SW 1271 (cell line): ENCODE data around the gene RPS15.
"Not testable (repeated sequence)": the region's sequence is repeated elsewhere in the genome, so short reads cannot be mapped to it uniquely, and the experiment has no call there.

Source experiments
- DNase-seq, 2 experiments: peaks; one replicate each; lab custom pipeline; 2025; lab: John Stamatoyannopoulos, UW

The RPS15 gene

DNA sequence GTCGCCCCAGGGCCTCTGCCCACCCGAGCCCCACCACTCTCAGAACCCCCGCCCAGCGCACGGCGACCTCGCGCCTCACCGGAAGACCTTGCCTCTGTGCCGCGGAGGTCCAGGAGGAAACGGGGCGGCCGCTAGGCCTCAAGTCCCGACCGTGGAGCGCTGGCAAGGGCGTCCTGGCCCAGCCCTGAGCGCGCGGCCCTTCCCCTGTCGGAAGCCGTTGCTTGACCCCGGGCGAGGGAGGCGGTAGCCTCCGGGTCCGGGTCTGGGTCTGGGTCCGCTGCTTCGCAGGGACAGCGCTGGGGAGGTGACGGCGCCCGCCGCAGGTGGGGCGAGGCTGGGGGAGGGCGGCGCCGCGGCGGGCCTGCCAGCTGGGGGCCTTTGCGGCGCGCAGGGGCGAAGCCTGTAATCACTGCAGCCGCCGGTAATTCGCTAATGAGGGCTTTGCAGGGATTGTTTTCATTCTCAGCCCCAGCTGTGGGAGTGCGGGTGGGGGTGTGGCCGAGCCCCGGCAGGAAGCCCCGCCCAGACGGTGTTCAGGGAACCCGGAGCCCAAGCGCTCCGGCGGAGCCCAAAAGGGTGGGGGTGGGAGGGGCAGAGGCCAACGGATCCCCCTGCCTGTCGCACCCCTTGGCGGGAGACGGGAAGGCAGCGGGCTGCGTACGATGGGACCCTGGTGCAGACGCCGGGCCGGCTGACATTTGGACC is 32.3 kb downstream of the RPS15 start:
- no peak for DNase-seq

- DNase-seq, result no peak
These were observed 32.9 kb downstream of the RPS15 start for GRCh38 chr19:1471010-1471514.

DNA sequence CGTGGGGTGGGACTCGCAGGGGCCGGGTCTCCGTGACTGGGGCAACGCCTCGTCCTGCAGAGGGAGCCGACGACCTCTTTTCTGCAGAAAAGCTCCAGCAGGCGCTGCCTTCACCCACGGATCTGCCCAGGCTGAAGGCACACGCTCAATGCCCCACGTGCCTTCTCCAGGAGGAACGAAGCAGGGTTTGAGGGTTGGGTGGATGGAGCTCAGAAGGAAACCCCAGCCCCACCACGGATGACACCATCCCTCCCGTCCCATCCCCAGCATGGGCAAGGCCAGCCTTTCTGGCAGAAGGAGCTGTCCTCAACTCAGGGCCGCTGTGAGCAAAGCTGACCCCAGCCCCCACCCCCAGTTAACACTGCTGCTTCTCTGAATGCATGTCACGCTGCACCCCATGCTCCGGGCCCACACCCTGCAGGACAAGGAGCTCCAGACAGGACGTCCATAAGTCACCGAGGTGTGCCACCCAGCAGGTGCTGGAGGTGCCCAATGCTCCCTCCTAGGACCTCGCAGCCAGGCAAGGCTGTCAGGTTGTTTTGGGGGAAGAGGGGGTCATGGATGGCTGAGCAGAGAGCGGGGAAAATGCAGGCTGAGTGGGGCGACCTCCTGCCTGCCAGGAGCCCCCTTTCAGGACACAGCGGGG is 33.4 kb downstream of the RPS15 start:
- DNase-seq, result no peak

DNA sequence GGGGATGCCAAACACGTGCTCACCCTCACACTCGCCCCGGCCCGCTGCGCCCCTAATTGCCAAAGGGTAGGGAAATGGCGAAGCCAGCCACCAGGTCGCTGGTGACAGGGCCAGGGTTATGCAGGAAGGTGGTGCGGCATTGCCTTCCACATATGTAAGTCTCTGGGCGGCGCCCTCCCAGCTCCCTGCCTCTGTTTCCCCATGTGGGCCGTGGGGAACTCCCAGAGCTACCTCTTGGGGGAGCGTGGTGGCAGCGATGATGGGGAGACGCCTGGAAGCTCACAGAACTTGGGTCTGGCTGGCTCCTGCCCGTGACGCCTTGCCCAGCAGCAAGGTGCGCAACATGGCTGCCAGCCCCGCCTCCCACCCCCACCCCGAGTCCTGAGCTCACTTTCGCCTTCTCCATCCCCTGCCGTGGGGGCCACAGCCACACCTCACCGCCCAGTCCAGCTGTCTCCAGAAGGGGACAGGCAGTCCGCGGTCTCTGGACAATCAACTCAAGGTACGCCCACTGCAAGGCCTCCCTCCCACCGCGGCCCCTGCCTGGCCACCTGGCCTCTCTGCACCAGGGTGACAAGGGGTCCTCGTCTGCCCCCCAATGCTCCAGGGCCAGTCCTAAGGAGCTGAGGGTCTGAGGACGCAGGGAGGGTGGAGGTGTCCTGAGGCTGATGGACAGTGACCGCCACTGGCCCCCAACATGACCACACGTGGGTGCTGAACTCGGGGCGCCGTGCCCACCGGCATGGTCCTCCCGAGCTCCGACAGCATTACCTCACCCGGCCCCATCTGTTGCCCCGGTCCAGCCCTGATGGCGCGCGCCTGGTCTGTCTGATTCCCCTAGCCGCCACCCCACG is 34.3 kb downstream of the RPS15 start:
- no peak for DNase-seq

GRCh38 chr19:1473085-1473851 is 35.1 kb downstream of the RPS15 start:
- DNase-seq, result no peak

GRCh38 chr19:1474011-1474764 is 36.0 kb downstream of the RPS15 start:
- DNase-seq, result no peak

DNA sequence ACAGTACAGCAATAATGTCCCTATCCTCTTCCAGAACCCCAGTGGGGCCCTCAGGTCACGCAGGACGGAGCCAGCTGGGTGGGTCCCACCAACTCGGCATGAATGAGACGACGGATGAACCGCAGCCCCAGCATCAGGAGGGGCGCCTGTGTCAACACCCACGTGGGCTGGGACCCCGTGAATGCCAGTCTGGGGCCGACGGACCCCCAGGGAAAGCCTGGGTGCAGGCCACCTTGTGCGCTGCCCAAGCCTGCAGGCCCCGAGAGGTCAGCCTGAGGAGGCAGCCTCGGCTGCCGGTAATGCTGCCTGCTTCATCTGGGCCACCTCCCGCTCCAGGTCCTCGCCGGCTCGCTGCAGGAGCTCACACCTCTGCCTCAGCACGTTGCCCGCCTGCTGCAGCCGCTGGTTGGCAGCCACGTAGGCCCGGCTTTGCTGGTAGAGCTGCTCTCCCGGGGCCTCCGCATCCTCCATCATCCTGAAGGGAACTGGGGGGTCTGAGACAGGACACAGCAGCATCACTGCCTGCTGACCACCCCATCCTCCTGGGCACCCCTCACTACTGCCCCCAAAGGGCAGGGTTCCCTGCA is 36.7 kb downstream of the RPS15 start:
- no peak for DNase-seq

DNA sequence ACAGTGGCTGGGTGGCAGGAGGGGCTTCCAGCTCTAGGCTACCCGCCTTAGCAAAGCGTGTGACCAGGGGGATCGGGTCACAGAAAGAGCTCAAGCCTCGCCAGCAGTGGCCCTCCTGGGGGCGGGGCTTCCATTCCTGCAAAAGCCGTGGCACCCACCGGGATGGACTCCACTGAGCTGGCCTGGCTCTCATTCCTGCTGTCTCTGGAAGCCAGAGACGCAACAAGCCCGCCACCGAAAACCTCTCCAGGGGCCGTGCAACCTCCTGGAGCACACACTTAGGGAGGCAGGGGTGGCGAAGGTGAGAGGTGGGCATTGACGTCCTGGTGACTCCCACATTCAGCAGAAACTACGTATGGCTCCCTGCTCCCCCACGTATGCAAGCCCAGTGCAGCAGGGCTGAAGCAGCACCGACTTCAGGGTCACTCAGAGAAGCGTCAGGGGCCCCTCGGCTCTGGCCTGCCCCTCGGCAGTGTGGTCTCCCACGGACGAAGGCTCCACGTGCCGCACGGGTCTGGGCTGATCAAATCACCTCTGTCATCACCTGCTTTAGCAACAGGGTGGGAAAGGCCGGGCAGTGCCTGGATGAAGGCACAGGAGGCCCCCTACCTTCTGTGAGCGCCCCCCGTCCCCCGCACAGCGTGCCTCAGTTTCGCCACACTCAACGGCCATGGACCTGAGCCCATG is 37.7 kb downstream of the RPS15 start:
- no peak for DNase-seq

DNA sequence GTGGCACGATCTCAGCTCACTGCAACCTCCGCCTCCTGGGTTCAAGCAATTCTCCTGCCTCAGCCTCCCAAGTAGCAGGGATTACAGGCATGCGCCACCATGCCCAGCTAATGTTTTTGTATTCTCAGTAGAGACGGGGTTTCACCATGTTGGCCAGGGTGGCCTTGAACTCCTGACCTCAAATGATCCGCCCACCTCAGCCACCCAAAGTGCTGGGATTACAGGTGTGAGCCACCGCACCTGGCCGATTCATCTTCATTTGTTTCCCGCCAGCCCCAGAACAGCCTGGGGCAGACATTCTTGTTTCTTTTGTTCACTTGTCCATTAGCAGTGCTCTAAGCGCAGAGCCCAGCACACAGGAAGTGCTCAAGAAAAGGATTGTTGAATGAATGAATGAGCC is 38.9 kb downstream of the RPS15 start:
- not testable (repeated sequence) for DNase-seq

DNA sequence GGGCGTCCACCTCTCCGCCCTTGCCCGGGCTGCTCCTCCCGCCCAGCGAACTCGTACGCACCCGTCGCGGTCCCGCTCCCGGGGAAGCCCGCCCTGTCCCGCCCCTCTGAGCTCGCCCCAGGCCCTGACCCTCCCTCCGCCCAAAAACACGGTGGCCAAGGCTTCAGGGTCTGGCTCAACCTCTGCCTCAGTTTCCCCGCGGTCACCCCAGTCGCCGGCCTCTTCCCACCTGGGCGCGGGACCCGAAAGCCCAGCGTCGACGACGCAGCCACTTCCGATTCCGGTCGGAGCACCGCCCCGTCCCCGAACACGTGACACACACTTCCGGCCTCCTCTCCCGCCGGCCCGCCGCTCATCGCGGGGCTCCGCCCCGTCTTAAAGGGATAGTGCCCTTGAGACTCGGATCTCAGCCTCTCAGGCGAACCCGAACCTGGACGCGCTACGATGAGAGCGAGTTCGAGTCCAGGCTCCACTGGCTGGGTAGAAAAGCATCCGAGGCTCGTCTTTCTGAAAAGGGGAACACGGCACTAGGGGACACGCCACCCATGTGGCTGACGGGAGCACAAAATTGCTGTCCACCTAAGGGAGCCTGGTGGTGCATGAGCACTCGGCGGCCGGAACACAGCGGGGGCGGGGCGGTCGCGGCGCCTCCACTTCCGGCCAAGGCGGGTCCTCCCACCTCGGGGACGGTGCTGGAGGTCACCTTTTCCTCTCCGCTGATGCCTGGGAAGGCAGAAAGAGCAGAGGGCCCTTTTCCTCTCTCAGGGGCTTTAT is 40.9 kb downstream of the RPS15 start, which contains the start of gene C19orf25:
TSS of gene C19orf25 (minus strand) at position 282 of the 774 bp plus-strand sequence. CDS start 312 bp downstream, outside the sequence.
- peak; percentile 81 to 90 for DNase-seq

DNA sequence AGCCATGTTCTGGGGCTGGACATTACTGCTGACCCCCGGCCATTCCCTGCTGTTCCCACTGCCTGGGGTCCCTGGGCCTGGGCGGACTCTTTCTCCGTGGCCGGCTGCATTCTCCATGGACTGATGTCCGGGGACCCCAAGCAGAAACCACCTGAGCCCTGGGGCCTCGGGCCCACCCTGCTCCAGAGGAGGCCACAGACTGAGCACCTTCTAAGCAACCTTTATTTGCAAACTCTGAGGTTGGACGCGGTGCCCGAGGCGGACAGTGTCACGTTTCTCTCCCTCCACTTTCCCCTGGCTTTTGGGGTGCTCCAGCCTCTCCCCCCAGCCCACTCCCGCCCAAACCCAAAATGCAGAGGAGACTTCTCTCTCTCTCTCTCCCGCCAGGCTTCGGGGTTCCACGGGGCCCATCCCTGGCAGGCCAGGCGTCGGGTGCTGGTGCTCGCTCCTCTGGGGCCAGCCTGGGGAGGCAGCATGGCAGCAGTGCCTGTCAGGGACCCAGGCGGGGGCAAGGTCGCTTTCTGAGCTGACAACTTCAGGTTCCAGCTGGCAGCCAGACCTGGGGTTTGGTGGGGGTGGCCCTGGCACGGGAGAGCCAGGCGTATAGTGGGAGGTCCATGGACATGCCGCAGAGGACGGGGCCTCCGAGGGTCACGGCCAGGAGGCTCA is 43.2 kb downstream of the RPS15 start:
- no peak for DNase-seq

GRCh38 chr19:1481893-1482360 is 43.7 kb downstream of the RPS15 start:
- no peak for DNase-seq

GRCh38 chr19:1482361-1483130 is 44.4 kb downstream of the RPS15 start:
- DNase-seq, result no peak

DNA sequence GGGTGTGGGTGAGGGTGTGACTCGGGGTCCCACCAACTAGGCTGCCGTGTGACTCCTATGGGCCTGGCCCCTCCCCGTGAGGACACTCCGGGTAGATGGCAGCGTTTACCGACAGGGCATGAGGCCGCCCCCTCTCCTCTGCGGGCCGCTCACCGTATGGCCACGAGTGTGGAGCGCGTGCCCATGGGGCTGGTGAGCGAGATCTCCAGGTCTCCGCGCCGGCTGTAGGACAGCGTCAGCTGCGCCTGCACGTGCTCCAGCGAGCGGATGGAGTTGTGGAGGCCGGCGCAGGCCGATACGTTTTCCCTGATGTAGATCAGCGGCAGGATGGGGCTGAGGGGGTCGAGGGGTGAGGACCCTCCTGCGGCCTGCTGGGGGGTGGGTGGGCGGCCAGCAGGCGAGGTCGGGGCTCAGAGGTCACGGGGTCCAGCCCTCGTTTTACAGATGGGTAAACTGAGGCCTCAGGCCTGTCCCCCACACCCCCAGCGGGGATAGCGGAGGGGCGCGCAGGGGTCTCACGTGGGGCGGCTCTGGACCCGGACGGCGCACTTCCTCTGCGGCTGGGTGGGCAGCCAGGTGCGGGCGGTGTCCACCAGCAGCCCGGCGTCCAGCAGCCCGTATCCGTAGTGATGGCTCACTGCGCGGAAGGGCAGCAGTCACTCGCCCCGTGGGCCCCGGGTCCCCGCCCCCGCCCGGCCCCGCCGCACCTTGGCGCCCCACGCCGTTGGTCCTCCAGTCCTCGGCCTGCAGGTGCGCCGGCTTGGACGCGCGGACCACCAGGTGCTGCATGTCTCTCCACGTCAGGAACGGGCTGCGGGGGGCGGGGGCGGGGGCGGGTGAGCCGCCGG is 45.2 kb downstream of the RPS15 start:
- DNase-seq, result no peak

DNA sequence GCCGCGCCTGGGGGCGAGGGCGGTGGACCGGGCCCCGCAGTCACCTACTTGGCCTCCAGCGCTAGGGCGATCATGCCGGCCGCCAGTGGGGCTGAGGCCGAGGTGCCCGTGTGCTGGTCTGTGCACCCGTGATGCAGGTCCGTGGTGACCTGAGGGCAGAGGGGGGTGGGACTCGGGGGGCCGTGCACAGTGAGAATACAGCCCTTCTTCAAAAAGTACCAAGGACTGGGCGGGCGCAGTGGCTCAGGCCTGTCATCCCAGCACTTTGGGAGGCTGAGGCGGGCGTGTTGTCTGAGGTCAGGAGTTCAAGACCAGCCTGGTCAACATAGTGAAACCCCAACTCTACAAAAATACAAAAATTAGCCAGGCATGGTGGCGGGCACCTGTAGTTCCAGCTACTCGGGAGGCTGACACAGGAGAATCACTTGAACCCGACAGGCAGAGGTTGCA is 45.8 kb downstream of the RPS15 start:
- no peak for DNase-seq

DNA sequence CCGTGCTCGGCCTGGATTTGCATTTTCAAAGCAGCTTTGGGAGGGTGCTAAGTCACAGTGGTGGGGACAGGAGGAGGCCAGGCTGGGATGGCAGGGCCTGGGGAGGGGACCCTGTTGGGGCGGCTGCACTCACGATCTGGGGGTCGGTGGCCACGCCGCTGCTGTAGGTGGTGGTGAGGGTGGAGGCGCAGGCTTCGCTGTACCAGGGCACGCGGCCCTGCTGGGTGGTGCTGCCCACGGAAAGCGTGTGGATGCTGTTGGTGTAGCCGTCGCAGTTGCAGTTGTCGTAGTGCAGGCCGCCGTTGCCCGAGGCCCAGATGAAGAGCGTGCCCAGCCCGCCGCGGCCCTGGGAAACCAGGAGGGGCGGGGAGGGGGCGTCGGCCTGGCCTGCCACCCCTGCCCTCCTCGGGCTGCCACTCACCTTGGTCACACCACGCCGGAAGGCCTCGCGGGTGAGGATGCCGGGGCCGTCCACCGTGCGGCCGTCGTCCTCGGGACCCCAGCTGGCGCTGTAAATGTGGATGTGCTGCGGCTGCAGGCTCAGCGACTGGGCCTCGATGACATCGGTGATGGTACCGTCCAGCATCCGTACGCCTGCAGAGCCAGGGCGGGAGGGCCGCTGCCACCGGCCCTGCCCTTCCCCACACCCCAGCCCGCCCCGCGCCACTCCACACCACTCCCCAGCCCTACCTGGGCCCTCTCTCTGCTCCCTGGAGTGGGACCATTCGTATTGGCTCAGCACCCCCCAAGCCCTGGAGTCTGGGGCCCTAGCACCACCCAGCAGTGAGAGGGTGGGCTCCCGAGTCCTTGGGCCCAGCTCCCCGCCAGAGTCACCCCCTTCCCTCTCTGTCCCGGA is 48.8 kb downstream of the RPS15 start:
- no peak for DNase-seq
